NOMO-1 treated with dmso at 0.1 percent for 144 hours (cell line): ENCODE data around the gene KNTC1.
"Not testable (repeated sequence)": the region's sequence is repeated elsewhere in the genome, so short reads cannot be mapped to it uniquely, and the experiment has no call there.

ENCODE experiments used
- DNase-seq: peaks from one replicate; lab custom pipeline; 2025; ENCODE audit not compliant: unreplicated experiment; lab: John Stamatoyannopoulos, UW

Gene KNTC1

DNA sequence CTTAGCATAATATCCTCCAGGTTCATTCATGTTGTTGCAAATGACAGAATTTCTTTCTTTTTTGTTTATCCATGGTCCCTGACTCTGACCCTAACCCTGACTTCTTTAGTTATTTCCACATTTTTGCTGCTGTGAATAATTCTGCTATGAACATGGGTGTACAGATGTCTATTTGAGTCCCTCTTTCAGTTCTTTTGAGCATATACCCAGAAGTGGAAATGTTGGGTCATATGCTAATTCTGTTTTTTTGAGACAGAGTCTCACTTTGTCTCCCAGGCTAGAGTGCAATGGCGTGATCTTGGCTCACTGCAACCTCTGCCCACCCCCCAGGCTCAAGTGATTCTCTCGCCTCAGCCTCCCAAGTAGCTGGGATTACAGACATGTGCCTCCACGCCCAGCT lies 33.1 kb downstream of the KNTC1 start:
- no peak for DNase-seq

DNA sequence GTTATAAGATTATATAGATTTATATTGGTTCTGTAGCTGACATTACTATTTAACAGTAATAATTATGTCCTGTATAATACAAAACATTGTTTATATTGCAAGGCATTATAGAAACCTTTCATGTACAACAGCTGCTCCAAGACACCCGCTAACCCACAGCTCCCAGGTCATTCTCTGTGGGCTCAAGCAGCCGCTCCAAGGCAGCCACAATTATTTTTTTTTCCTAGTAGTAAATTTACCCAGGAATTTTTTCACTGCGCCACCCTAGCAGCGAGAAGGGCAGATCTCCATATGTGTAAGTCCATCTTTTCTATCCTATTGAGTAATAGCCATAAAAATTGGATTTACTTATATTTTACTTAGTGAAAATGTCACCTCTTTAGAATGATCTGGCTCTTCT lies 36.3 kb downstream of the KNTC1 start:
- DNase-seq: no peak

DNA sequence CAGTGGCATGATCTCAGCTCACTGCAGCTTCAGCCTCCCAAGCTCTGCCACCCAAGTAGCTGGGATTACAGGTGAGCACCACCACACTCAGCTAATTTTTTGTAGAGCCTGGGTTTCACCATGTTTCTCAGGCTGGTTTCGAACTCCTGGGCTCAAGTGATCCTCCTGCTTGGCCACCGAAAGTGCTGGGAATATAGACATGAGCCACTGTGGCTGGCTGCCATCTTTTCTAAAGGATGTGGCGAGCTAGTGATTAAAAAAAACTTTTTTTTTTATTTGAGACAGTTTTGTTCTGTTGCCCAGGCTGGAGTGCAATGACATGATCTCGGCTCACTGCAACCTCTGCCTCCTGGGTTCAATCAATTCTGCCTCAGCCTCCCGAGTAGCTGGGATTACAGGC lies 39.8 kb downstream of the KNTC1 start:
- not testable (repeated sequence) for DNase-seq

DNA sequence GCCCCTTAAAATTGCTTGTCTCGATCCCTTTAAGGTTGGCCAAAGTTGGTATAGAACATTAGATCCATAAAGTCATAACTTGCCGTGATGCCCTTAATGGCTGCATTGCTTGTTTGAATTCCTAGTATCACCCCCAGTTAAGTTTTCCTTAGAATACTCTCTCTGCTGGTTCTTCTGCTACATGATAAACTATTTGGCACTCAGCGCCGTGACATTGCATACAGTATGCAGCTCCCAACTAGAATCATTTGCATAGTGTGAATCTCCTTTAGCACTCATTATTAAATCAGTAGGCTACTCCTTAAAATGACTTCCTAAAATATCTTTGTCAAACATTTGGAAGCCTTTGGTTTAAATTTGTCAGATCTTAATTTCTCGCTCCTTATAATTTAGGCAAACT lies 42.2 kb downstream of the KNTC1 start:
- DNase-seq: no peak

DNA sequence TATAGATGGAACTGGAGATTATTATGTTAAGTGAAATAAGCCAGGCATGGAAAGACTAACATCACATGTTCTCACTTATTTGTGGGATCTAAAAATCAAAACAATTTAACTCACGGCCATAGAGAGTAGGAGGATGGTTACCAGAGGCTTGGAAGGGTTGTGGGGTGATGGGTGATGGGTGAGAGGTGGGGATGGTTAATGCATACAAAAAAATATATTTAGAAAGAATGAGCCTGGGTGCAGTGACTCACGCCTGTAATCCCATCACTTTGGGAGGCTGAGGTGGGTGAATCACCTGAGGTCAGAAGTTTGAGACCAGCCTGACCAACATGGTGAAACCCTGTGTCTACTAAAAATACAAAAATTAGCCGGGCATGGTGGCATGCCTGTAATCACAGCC lies 43.0 kb downstream of the KNTC1 start:
- not testable (repeated sequence) for DNase-seq

DNA sequence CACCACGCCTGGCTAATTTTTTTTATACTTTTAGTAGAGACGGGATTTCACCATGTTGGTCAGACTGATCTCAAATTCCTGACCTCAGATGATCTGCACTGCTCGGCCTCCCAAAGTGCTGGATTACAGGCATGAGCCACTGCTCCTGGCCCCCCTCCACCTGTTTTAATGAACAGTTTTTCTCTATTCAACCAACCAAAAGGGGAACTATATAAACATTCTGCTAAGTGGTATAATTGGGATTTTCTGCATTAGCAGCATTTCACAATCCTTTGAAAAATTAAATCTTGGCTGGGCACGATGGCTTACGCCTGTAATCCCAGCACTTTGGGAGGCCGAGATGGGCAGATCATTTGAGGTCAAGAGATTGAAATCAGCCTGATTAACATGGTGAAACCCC lies 44.8 kb downstream of the KNTC1 start:
- DNase-seq: no peak

DNA sequence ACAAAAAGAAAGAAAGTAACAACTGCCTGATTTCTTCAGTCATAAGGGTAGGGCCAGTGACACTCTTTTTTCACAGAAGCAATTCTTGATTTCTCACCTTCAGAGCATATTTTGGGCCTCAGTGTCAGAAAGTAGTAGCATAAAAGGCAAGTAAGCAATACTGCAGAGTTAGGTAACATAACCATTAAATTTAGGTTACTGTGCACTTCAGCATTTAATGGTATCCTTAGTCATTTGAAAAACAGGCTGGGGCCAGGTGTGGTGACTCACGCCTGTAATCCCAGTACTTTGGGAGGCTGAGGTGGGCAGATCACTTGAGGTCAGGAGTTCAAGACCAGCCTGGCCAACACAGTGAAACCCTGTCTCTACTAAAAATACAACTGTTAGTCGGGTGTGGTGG lies 56.2 kb downstream of the KNTC1 start:
- not testable (repeated sequence) for DNase-seq

DNA sequence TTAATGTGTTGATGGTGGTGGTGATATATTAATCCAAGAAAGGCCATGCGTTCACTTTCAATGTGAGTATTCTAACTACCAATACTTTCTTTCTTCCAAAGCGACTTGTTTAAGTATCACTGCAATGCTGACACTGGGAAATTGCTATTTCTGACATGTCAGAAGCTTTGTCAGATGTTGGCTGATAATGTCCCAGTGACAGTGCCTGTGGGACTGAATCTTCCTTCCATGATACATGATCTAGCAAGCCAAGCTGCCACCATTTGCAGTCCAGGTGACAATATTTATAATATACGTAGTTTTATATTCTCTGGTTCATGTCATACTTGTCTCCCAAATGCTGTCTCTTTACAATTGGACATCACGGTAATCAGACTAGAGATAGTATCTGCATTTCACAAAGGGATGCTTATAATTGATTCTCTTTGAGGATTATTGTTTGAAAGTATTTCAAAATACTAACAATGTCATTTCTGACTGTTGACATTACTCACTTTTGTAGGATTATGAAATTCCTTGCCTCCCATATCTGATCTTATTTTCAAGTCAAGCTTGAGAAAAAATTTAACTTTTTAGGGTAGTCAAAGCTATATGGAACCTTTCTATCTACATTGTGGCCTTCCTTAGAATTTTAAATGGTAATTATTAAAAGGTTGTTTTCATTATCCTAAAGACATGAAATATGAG lies 57.3 kb downstream of the KNTC1 start:
- DNase-seq: no peak

DNA sequence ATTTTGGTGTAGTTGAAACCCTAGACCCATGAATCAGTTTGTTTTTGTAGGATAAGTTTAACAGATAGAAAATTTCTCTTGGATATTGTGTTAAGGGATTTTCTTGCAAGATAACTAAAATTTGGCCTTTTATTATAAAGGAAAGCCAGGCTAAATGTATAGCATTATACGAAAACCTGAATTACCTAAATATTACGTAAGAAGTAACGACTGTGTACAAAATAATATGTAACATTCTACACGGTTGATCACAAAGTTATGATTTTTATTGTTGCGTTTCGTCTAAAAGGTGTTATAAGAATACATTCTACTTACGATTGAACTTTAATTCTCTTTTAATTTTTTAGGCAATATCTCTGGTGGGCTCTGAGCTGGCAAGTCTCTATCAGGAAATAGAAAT lies 63.9 kb downstream of the KNTC1 start:
- no peak for DNase-seq

DNA sequence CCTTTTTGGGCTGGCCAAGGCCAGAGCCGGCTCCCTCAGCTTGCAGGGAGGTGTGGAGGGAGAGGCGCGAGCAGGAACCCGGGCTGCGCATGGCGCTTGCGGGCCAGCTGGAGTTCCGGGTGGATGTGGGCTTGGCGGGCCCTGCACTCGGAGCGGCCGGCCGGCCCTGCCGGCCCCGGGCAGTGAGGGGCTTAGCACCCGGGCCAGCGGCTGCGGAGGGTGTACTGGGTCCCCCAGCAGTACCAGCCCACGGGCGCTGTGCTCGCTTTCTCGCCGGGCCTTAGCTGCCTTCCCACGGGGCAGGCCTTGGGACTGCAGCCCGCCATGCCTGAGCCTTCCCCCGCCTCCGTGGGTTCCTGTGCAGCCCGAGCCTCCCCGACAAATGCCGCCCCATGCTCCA lies 64.9 kb downstream of the KNTC1 start:
- DNase-seq: not testable (repeated sequence)

DNA sequence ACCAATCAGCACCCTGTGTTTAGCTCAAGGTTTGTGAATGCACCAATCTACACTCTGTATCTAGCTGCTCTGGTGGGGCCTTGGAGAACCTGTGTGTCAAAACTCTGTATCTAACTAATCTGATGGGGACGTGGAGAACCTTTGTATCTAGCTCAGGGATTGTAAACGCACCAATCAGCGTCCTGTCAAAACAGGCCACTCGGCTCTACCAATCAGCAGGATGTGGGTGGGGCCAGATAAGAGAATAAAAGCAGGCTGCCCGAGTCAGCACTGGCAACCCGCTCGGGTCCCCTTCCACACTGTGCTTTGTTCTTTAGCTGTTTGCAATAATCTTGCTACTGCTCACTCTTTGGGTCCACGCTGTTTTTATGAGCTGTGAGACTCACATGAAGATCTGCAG lies 65.5 kb downstream of the KNTC1 start:
- DNase-seq: not testable (repeated sequence)

DNA sequence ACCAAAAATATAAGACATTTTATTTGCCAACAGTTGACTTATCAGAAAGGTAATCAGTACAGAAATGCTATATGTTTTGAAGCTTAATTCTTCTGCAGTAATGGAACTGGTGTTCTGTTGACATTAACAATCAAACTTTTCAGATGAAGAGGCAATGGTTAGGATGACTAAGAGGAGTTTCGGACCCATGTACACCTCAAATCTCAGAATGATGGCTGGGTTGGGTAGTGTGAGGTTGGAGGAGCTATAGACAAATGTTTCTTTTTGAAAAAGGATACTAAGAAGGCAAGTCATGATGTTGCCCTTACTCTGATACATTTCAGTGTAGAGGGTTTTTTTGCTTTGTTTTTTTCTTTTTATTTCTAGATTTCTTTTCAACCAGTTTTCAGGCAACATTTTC lies 66.9 kb downstream of the KNTC1 start:
- DNase-seq: no peak

DNA sequence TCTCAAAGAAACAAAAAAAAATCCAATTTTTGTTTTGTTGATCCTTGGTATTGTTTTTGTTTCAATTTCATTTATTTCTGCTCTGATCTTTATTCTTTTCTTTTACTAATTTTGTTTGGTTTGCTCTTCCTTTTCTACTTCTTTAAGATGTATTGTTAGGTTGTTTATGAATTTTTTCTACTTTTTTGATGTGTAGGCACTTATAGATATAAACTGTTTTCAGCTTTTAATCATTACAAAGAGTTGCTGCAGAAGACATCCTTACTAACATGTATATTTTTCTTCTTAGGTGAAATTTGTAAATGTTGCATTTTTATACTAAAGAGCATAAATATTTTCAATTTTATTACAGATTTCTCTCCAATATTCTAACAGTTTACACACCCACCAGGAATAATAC lies 69.8 kb downstream of the KNTC1 start:
- no peak for DNase-seq

DNA sequence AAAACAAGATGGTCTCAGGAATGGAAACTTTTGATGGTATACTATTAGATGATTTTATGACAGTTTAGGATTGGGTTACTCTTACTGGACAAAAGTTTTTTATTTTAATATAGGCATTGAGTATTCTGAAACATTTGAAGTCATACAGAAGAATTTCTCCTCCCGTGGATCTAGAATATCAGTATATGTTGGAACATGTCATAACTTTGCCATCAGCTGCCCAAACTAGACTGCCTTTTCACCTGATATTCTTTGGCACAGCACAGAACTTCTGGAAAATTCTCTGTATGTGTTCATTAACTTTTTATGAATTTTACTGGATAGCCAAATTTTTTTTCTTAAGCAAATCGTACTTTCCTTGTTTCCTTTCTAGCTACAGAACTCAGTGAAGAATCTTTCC lies 75.4 kb downstream of the KNTC1 start:
- no peak for DNase-seq

DNA sequence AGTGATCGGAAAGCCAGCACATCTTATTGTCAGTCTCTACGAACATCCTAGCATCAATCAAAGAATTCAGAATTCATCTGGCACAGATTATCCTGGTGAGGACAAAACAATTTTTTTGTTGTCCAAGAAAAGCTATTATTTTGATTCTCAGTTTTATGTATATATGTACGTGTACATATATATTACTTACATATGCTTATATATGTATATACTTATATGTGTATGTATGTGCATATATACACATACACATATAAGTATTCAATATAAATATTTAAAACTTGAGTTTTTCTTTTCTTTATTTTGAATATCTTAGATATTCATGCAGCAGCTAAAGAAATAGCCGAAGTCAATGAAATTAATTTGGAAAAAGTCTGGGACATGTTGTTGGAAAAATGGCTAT lies 77.9 kb downstream of the KNTC1 start:
- DNase-seq: no peak

DNA sequence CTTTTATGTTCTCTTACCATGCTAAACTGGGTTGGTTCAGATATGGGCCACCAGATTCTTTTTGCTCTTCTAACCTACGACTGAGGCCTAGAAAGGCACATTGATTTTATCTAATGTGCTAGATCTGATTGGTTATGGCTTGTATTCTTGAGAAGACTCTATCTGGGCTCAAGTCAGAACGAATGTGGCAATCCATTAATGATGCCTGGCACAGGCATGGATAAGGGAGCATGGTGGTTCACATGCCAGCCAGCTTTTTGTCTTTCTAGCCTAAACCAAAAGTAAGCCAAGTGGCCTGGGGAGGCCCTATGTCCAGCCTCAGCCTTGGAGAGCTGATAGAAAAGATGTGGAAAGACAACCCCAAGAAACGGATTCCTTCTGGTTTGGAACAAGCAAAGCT lies 82.7 kb downstream of the KNTC1 start:
- no peak for DNase-seq

DNA sequence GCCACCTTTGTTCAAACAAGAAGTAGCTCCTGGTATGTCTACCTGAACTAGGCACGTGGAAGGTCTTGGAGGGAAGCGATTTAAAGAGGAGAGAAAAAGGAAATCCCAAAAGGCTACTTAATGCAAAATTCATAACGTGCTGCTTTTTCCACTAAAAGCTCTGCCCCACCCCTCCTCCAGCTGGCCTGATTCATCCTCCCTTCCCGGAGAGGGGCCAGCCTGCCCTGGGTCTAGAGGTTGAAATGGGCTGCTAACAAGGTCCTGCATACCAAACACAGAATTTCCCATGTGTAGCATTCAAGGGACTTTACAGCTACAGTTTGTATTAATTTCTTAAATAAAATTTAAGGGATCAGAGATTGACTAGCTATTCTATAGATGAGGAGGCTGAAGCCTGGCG lies 83.2 kb downstream of the KNTC1 start:
- no peak for DNase-seq

DNA sequence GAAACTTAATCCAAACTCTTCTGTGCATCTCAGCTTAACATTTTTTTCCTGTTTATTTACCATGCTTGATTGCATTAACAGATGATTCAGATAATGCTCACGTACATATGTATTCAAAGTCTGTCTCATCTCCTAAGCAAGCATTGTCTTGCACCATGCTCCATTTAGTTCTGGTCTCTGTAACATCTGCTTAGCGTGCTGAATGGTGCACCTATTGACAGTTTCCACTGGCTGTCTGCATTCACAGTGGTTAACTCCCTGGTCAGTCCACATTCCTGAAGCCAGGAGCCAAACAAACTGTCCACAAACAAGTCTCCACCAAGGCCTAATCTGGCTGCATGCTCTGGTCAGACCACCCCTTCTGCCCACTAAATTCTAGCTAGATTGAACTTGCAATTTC lies 83.9 kb downstream of the KNTC1 start:
- DNase-seq: no peak

DNA sequence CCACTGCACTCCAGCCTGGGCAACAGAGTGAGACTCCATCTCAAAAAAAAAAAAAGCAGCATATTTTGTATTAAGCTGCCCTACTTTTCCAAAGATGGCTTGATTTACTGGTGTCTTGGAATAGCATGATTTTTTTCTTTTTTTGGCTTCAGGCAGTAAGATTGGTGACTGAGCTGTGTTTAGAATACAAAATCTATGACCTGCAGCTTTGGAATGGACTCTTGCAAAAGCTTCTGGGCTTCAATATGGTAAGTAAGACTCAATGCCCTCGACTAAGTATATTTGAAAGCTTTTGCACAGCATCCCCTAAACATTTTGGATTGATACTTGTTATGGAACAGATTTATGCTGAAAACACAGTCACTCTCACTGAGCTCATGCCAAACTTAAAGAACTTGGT lies 87.8 kb downstream of the KNTC1 start:
- no peak for DNase-seq

DNA sequence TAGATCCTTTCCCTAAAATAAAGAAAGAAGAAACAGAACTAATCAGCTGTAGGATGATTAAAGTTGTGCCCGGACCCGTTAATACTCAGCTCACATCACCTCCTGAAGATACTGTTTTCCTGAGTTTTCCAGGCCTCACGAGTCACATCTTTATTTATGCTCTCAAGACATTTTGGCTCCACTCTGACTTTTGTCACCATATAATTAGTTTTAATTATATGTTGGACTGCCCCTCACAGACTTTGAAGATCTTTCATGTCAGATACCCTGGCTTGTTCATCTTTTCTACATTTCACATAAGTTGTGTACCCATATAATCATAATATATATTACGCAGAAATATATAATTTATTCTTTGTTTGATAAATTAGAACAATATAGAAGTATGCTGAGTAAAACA lies 88.7 kb downstream of the KNTC1 start:
- no peak for DNase-seq

DNA sequence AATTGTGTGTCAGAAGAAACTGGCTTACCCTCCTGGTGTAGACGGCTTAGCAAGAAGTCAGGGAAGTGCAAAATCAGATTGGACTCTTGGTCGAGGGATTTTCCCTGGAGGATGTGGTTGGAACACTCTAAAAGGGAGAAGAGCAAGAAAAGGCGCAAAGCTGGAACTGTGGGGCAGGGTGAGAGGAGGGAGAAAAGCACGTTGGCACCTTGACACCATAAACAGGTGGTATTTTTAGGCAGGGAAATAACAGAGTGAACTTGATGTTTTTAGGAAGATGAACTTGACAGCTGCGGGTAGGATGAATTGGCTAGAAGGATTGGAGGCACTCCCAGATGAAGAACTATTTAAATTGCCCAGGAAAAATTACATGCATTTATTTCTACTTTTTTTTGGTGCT lies 108.4 kb downstream of the KNTC1 start:
- no peak for DNase-seq

DNA sequence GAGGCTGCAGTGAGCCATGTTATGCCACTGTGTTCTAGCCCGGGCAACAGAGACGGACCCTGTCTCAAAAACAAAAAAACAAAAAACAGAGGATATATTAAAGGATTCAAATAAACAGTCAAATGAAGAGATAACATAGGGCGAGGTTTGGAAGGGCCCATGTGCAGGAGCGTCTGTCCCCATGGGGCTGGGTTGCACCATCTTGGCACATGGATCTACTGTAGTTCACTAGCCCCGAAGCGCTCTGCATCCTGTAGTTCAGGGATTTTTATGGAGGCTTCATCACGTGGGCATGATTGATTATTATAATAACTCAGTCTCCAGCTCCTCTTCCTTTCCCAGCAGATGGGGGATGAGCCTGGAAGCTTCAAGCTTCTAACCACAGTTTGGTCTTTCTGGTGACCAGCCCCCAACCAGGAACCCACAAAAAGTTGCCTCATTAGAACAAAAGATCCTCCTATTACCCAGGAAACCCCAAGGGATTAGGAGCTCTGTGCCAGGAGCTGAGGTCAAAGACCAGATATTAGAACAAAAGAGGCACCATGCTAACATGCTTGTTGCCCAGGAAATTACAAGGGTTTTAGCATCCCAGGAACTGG lies 116.3 kb downstream of the KNTC1 start:
- DNase-seq: no peak

DNA sequence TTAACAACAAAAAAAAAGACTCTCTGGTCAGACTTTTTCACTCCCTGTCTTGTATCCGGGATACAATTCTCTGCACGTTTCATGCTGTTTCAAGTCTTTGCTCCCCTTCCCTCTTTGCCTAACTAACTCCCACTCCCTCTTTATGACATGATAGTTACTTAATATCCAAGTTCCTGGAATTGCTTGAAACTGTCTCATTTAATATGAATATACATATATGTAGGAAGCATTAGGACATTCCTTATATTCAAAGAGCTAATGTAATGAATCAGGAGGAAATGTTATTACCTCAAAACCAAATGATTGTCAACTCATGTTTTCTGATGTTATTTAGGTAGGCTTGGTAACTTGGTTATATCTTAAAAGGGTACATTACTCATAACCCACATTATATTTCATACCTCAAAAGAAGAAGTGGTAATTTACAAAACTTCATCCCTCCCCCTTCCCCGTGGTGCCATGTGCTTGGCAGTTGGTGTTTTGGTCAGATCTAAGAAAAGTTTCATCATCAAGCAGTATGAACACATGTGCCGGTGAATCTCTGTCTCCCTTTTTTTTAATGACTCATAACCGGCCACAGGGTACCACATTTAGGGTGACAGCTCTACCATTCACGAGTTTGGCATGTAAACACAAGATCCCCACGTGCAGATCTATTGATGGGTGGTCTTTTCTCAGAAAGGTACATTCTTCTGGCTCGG lies 119.6 kb downstream of the KNTC1 start:
- DNase-seq: peak; percentile 94
